ENCODE data around the gene MCHR2. TPM values are rescaled to one million over a fixed set of nuclear protein-coding genes. Genes with fewer than 3 reads are reported as not detected.

The MCHR2 gene, protein sequence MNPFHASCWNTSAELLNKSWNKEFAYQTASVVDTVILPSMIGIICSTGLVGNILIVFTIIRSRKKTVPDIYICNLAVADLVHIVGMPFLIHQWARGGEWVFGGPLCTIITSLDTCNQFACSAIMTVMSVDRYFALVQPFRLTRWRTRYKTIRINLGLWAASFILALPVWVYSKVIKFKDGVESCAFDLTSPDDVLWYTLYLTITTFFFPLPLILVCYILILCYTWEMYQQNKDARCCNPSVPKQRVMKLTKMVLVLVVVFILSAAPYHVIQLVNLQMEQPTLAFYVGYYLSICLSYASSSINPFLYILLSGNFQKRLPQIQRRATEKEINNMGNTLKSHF
- not detected in 2 replicates for total RNA-seq

GRCh38 chr6:99993533-99994251, at the start of gene MCHR2:
Gene MCHR2 (minus strand): TSS chr6:99994223. CDS start chr6:99956147, 38,076 bp downstream.

Measured in mesangial cell (primary cell).